SU-DHL-6 (cell line): ENCODE results near the gene CR1L.

ENCODE experiments used
- H2AFZ ChIP-seq: fragments of 200-600 bp; sonication (generic); 2 replicates; pipeline ENCODE4 v1.6.1; 2014; ENCODE audit warnings: low read depth, mild to moderate bottlenecking, moderate library complexity, mixed read lengths, antibody characterized with exemption, low read length; ENCODE audit not compliant: severe bottlenecking
- H3F3A ChIP-seq: fragments of 200-600 bp; shearing (Covaris generic); 2 replicates; pipeline ENCODE4 v1.6.0; 2016; ENCODE audit warnings: antibody characterized with exemption, mild to moderate bottlenecking; ENCODE audit not compliant: insufficient read depth
- H3K27ac ChIP-seq: fragments of 200-600 bp; sonication (generic); 2 replicates; pipeline ENCODE4 v1.5.1; 2016; ENCODE audit warnings: low read depth, mild to moderate bottlenecking, low read length, moderate library complexity, mixed read lengths
- H3K27me3 ChIP-seq: fragments of 200-600 bp; sonication (generic), shearing (Covaris generic); 2 replicates; pipeline ENCODE4 v1.6.0; 2014; ENCODE audit warnings: mild to moderate bottlenecking, low read length
- H3K36me3 ChIP-seq: fragments of 200-600 bp; sonication (generic); 2 replicates; pipeline ENCODE4 v1.6.1; 2014; ENCODE audit warnings: mild to moderate bottlenecking, low read length, mixed read lengths
- H3K4me2 ChIP-seq: fragments of 300-600, 200-600 bp; shearing (Covaris generic), sonication (generic); 2 replicates; pipeline ENCODE4 v1.6.0; 2014; ENCODE audit warnings: low read length, low read depth, mild to moderate bottlenecking; ENCODE audit not compliant: poor library complexity, severe bottlenecking
- H3K4me3 ChIP-seq: fragments of 200-600 bp; sonication (generic); 2 replicates; pipeline ENCODE4 v1.5.1; 2014; ENCODE audit warnings: antibody characterized with exemption, low read length, mild to moderate bottlenecking, mixed read lengths; ENCODE audit not compliant: insufficient read depth, poor library complexity, severe bottlenecking
- H3K79me2 ChIP-seq: fragments of 200-600 bp; sonication (generic); 2 replicates; pipeline ENCODE4 v1.6.1; 2014; ENCODE audit warnings: mild to moderate bottlenecking, low read length, moderate library complexity; ENCODE audit not compliant: insufficient read depth
- H3K9ac ChIP-seq: fragments of 200-600 bp; sonication (generic); 2 replicates; pipeline ENCODE4 v1.7.0; 2014; ENCODE audit warnings: mild to moderate bottlenecking, low read length
- H3K9me2 ChIP-seq: fragments of 200-600 bp; sonication (generic); replicated peaks from 2 replicates; pipeline ENCODE4 v1.6.1; 2014; ENCODE audit warnings: low read length; ENCODE audit not compliant: insufficient read depth
- H3K9me3 ChIP-seq: fragments of 200-600 bp; sonication (generic); 2 replicates; pipeline ENCODE4 v1.6.1; 2014; ENCODE audit warnings: low read length, mixed read lengths; ENCODE audit not compliant: insufficient read depth
- H4K20me1 ChIP-seq: fragments of 200-600 bp; sonication (generic); 2 replicates; pipeline ENCODE4 v1.6.1; 2014; ENCODE audit warnings: low read depth, mild to moderate bottlenecking, antibody characterized with exemption, low read length, moderate library complexity, mixed read lengths
- CTCF ChIP-seq: fragments of 200-600 bp; sonication (generic); IDR thresholded peaks from one replicate; pipeline ENCODE4 v1.5.1; 2017; ENCODE audit warnings: antibody characterized with exemption, mild to moderate bottlenecking, low read length, moderate library complexity; ENCODE audit not compliant: insufficient read depth, poor library complexity, severe bottlenecking
- EZH2phosphoT487 ChIP-seq: fragments of 200-600 bp; sonication (generic), shearing (Covaris generic); conservative IDR thresholded peaks from 2 replicates; pipeline ENCODE4 v1.6.1; 2018; ENCODE audit warnings: mild to moderate bottlenecking, antibody characterized with exemption, low read length, moderate library complexity, mixed read lengths

The CR1L gene

DNA sequence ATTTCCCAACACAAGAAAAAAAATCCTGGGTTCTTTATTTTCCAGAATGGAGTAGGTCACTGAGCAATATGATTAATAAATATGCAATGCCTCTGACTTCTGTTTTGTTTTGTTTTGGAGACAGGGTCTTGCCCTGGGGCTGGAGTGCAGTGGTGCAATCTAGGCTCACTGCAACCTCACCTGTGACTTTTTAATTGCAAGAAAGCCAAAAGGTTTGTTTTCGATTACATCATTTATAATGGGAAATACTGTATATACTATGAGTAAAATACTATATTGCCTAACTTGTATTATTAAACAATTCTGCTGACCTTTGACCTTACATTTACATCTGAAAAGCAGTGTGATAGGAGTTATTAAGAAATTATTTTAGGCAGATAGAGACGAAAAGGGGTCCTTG, 95.3 kb downstream of the CR1L start:
- Histone ChIP-seq H3K4me3 (no peak overlapping the region), H4K20me1 (no peaks in the 10 kb centered on the region), H3F3A (no peaks in the 10 kb centered on the region), H3K4me2 (no peak overlapping the region), H3K27me3 (no peaks in the 10 kb centered on the region), H3K9me3 (no peaks in the 10 kb centered on the region), H3K79me2 (no peaks in the 10 kb centered on the region), H2AFZ (no peak overlapping the region), H3K9ac (no peak overlapping the region), H3K36me3 (no peaks in the 10 kb centered on the region), H3K27ac (no peak overlapping the region), H3K9me2 (no peaks in the 10 kb centered on the region)
- TF ChIP-seq EZH2phosphoT487 (no peak), CTCF (no peak)

DNA sequence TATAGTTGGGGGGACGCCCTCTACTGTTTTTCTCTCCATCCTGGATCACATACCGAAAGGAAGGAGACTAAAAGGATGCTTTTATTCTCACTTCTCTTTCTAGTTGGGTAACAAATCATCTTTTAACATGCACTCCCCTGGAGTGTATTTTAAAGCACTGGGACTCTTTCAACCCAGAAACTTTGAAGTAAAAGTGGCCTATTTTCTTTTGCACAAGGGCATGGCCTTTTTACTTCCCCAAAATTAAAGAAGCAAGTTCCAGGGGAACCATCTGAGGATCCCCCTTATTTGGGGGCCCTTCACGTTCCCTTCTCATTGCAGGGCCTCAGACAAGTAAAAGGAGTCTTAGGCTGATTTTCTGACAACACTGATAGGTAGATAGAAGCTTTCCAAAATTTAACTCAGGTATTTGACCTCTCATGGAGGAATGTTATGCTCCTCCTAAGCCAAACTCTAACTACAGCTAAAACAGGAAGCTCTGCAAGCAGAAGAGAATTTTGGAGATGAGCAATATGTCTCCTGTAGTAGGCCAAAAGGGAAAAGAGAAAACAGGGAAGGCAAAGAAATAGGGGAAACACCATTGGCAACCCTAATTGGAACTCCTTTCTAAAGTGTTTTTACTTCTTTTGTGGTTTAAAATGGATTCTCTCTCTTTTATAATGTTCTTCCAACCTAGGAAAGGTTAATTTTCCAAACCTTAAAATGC, 98.1 kb downstream of the CR1L start:
- no peaks in the 10 kb centered on the region for H3K36me3 ChIP-seq

DNA sequence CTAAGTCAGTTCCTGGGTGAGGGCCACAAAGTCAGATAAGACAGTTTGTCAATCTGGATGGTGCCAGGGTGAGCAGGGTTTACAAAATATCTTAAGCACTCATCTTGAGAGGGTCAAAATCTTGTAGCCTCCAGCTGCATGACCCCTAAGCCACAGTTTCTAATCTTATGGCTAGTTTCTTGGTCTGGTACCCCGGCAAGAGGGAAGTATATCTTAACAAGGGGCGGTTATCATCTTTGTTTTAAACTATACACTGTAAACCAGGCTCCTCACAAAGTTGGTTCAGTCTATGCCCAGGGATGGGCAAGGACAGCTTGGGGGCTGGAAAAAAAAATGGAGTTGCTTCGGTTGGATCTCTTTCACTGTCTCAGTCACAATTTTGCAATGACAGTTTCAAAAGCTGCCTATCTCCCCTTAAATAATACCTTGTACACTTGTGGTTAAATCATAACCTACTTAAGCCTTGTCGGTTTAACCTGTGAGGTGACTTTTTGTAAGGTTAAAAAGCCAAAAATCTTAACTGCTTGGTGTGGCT, 99.1 kb downstream of the CR1L start:
- H3F3A ChIP-seq = no peaks in the 10 kb centered on the region
- no peaks in the 10 kb centered on the region for H4K20me1 ChIP-seq
- TF ChIP-seq EZH2phosphoT487 (no peak), CTCF (no peak)
- no peak overlapping the region for H3K4me3 ChIP-seq
- H3K79me2 ChIP-seq = no peaks in the 10 kb centered on the region
- H3K9me3 ChIP-seq = no peaks in the 10 kb centered on the region
- H3K4me2 ChIP-seq = no peak overlapping the region
- H3K9ac ChIP-seq = no peak overlapping the region
- no peaks in the 10 kb centered on the region for H3K36me3 ChIP-seq
- no peak overlapping the region for H2AFZ ChIP-seq
- H3K9me2 ChIP-seq = no peaks in the 10 kb centered on the region
- no peaks in the 10 kb centered on the region for H3K27me3 ChIP-seq
- no peak overlapping the region for H3K27ac ChIP-seq

More for the DNA sequence above, 98.1 kb downstream of the CR1L start:
- Histone ChIP-seq H3F3A (no peaks in the 10 kb centered on the region), H3K9ac (no peak overlapping the region), H3K4me3 (no peak overlapping the region), H3K4me2 (no peak overlapping the region), H3K9me3 (no peaks in the 10 kb centered on the region), H2AFZ (no peak overlapping the region), H3K27ac (no peak overlapping the region), H3K9me2 (no peaks in the 10 kb centered on the region), H3K79me2 (no peaks in the 10 kb centered on the region), H4K20me1 (no peaks in the 10 kb centered on the region), H3K27me3 (no peaks in the 10 kb centered on the region)
- no peak for TF ChIP-seq EZH2phosphoT487
- TF ChIP-seq CTCF = no peak
